HG03469 (cell line): Measurements from ENCODE around the gene NLK.

Source experiments
- ATAC-seq: cut with Tn5 transposase; IDR thresholded peaks from one replicate; pipeline ENCODE4 v1.9.1; 2021; ENCODE audit warnings: mild to moderate bottlenecking, moderate library complexity, moderate number of reproducible peaks; ENCODE audit not compliant: unreplicated experiment

NLK gene

DNA sequence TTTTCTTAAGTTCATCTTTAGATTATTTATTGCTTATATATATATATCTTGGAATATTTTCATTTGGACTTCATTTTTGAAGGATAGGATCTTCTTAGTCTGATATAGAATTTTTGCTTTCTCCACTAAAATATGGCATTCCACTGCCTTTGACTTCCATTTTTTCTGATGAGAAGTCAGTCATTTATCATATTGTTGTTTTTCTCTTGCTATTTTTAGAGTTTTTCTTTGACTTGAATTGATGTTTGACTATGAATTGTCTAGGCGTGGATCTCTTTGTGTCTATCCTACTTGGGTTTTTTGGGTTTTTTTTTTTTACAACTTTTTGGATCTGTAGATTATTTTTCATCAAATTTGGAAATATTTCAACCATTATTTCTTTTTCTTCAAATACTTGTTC, 67.7 kb downstream of the NLK start:
- ATAC-seq: no peak

DNA sequence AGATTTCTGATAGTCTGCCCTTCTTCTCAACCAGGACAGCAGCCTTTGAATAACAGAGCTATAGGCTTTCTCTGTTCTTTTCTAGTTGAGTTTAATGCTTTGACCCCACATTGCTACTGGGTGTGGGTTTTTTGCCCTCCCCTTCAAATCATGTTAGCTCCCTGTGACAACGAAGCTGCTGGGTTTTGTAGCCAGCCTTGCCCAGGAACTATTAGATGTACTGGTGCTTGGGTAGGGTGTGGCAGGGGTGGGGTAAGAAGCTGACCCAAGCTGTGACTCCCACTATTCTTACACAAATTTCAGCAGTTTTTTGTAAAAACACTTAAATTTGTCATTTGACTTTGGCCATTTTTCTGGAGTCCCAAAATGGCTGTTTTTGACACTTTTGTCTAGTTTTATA, 69.7 kb downstream of the NLK start:
- no peak for ATAC-seq

DNA sequence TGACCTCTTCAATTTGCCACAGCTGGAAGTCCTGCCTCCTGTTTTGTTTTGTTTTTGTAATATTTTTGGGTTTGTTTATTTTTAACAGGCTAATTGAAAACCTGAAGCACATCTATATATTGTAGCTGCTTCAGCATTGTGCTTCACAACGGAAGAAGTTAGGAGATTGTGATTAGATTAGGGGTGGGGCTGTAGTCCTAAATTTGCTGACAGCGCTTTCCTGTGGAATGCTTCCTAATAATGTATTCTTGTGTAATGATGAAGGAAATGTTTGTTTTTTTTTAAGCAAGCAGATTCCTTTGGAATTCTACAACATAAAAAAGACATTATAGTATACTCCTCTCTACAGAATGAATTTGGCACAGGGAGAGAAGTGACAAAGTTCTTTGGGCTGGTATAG, 70.1 kb downstream of the NLK start:
- ATAC-seq: no peak

DNA sequence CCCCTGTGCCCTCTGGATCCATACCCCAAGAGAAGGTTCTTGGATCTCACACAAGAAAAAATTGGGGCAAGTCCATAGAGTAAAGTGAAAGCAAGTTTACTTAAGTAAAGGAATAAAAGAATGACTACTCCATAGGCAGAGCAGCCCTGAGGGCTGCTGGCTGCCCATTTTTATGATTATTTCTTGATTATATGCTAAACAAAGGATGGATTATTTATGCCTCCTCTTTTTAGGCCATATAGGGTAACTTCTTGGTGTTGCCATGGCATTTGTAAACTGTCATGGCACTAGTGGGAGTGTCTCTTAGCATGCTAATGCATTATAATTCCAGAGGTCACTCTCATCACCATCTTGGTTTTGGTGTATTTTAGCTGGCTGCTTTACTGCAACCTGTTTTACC, 70.8 kb downstream of the NLK start:
- ATAC-seq: no peak

DNA sequence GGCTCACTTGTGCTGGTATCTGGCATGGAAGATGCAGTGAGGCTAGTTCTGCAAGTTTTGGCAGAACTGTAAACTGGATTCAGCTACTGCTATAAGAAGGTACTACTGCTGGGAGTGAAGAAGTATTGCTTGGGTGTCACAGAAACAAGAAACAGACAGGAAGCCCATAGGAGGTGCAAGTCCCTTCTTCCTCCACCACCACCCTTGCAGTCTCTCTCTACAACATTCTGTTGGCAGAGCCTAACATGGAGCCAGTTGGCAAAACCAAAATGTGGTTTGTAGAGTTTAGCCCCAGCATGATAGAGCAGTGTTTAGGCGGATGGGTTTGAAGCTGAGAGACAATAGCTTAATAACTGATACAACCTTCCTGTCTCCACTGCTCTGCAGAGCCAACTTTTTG, 72.6 kb downstream of the NLK start:
- ATAC-seq: no peak

DNA sequence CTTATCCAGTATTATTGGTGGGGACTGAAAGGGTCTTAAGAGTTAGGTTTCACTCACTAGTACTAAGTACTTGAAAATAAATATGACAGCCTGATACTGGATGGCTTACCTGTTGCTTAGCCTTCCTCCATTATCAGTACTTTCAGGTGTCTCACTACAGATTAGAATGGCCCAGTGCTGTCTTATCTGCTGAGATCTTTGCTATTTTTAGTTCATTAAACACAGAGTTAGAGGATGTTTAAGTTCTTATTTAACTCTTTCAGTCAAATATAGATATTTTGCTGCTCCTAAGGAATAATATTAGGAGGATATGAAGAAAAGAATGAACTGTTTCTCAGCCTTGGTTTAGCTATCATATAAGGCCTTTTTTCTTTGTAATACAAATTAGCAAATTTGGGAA, 74.8 kb downstream of the NLK start:
- no peak for ATAC-seq

DNA sequence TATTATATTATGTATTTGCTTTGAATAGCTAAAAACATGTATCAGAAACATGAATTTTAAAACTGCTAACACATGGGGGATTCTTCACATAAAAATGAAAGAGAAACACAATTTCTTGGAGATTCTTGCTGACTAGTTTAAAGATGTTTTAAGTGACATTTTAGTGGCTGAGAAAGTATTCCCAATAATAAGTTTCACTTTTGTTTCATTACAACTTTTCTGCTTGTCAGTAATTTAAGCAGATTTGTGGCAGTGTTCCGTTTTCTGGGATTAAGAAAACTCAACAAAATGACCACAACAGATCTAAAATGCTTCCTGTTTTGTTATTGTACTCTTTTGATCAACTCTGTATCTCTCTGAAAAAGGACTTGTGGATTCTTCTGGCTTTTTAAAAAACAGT, 75.9 kb downstream of the NLK start:
- no peak for ATAC-seq

DNA sequence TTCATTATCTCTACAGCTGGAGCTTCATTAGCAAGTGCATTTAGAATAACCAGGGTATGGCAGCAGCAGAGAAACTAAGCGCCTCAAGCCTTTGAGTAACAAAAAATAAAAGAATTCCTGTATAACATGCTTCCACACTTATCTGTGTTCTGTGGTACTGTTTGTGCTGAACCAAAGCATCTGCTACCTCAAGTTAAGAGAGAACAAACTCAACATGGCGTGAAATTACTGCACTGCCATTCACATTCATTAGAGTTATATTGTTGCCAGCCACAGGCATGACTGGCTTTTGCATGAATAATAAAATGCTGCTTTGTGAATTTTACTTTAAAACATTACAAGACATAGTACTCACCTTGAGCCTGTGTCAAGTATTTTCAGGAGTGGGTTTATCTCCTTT, 76.6 kb downstream of the NLK start:
- no peak for ATAC-seq

DNA sequence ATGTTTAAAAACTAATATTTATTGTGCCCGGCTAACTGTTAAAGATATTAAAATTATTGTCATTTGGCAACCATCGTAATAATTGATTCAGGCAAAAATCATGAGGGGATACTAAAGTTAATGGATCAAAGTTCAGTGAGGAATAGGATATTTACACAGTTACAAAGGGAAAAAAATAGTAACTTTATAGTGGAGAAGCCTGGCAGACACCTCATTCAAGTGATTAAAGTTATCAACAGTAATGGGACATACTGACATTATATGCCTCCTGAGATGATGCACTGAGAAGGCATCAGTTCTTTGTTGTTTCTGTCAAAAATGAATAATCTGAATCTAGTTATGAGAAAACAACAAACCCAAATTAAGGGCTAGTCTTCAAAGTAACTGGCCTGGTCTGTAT, 77.1 kb downstream of the NLK start:
- ATAC-seq: no peak

DNA sequence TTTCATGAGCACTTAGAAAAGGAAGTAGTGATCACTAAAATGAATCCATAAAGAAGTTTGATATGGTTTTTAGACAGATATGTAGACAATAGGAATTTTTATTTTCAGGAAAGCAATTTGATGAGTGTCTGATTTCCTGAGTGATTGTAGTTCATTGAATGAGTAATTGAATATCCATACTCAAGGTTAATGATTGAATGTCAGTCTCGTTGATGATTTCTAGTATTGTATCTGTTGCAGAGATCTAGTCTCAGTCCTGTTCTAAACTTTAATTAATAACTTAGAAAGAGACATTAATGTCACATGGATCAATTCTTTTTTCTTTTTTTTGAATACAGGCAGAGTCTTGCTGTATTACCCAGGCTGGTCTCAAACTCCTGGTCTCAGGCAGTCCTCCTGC, 78.3 kb downstream of the NLK start:
- ATAC-seq: no peak

DNA sequence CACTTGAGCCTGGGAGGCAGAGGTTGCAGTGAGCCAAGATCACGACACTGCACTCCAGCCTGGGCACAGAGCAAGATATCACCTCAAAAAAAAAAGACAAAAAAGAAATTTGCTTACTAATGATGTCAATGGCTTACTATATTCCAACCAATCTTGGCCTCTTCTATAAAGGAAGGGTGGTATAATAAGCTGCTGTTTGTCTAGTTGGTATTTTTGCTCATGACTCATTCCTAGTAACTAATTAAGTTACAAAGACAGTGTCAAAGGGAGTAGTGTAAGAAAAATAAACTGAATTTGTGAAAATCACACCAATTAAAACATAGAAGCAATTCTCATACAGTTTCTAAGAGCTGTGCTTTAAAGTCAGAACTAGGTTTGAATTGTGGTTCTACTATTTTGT, 82.5 kb downstream of the NLK start:
- ATAC-seq: no peak

DNA sequence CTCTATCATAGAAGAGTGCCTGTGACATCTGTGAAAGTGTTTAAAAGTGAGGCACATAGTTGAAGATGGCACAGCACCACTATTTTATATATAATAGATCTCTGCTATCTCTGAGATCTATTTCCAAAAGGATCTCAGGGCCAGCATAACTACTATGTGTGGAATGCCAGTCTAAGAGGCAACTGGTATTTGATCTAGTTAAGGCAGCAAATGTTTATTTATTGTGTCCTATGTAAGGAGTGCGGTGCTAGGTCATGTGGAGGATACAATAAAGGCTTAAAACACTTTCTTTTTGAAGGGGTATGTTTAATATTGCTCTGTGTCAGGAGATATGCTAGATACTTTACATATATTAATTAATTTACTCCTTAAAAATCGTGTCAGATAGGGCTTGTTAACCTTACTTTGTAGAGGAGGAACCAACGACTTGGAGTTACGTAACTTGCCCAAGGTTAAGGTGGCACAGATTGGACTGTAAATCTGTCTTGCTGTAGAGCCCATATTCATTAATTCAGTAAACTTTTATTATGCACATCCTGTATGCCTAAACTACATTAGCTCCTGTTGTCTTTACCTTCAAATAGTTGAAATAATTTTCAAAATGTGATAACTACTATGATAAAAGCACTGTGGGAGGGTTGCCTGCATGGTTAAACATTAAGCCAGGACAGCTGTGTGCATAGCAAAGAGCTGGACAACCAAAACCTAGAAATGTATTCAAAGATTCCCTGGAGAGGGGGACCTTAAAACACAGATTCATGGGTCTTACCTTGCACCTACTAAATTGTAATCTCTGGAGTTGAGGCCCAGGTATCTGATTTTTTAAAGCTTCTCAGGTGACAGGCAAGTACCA, 83.3 kb downstream of the NLK start:
- no peak for ATAC-seq

DNA sequence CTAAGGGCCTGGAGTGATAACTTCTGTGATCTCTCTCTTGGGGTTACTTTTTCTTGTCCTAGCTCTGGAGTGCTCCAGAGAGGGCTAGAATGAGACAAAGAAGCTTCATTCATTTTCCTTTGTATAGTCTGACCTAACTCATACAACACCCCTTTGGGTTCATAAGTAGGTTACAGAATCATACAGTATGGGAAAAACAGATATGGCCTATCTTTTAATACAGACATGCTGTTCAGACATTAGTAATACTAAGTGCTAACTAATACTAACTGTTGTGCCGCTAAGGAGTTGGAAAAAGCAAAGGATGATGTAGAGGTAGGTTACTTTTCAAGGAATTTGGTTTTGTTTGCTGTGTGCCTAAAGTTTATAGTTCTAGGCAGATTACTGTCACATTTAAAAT, 84.7 kb downstream of the NLK start:
- ATAC-seq: no peak

DNA sequence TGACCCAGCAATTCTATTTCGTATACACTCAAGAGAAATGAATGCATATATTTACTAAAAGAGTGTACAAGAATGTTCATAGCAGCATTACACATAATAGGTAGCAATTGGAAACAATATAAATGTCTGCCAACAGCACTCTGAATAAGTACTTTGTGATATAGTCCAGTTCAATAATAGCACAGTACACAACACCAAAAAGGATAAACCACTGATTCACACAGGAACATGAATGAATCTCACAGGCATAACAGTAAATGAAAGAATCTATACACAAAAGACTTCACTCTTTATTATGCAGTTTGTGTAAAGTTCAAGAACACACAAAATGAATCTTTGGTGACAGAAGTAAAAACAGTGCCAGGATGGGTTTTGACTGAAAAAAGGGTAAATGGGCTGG, 86.3 kb downstream of the NLK start:
- ATAC-seq: no peak

DNA sequence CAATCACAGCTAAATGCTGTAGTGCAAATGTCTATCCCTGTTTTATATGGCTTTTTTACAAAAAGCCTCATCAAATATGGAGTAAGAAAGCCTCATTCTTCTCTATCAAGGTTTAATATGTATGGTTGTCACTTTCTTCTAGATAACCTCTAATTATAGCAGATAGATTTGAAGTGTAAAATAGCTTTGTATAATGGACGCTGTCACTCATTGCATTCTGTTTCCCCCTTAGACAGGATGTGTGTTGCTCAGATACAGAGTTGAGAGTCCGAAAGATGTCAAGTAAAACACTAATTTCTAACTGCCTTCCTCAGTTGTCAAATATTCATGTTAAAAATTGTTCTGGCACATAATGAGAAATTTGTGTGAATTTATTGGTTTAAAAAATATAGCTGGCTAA, 88.0 kb downstream of the NLK start:
- ATAC-seq: no peak

DNA sequence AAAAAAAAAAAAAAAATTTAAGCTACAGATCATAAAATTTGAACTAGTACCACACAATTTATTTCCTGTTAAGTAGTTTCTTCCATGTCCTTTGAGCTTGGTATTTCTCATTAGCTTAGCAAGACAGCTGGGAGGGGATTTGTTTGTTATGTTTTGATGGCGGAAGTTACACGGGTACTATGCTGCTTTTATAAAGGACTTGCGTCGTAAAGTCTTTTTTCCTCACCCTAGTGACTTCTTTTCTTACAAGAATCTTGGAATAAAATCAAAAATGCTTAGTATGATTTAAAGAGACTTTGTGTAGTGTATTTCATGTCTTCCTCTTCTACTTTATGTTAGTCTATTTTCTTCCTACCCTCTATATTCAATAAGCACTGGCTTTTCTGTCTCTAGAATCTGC, 89.1 kb downstream of the NLK start:
- ATAC-seq: no peak

DNA sequence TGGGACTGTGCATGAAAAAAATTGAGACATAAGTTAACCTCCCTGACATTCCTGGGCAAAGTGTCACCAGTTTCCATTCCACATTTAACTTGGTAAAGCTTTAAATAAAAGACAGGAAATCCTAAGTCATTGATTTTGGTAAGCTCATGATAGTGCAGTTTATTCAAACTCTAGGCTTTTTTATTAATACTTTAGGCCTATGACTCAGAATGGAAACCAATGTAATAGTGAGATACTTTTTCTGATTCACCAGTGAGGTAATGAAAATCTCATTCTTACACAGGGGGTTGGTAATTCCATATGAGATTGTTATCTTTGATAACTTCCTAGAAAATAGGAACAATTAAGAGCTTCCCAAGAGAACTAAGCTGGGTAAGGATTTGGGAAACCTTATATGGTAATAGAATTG, 91.1 kb downstream of the NLK start:
- ATAC-seq: no peak

DNA sequence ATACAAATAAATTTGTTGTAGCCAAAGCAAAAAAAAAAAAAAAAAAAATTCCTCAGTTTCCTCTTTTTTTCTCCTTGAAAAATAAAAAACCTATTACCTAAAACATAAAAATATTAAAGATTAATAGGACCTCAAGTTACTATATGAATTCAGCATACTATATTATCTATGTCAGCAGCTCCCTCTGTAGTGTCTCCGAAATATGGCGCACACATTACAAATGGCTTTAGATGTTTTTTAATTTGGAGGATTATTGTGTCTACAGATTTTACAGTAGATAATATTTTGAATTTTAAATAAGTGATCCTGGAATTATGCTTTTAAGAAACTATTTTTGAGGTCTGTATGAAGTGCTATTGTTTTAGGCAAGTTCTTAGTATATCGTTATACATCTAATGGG, 94.4 kb downstream of the NLK start:
- no peak for ATAC-seq

DNA sequence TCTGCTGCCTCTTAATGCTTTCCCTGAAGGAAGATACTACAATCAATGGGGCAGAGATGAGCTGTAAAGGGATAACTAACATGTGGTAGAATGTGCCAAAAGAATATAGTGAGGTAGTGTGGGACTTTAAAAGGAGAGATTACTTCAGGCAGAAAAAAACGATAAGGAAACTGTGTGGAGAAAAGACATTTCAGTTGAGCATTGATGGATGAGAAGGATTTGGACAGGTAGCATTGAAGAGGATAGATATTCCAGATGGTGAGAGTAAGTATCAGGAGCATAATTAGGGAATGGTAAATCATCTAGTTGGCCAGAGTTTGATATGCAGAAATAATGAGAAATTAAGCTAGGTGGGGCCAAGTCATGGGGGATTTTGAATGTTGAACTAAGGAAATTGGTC, 97.3 kb downstream of the NLK start:
- no peak for ATAC-seq

DNA sequence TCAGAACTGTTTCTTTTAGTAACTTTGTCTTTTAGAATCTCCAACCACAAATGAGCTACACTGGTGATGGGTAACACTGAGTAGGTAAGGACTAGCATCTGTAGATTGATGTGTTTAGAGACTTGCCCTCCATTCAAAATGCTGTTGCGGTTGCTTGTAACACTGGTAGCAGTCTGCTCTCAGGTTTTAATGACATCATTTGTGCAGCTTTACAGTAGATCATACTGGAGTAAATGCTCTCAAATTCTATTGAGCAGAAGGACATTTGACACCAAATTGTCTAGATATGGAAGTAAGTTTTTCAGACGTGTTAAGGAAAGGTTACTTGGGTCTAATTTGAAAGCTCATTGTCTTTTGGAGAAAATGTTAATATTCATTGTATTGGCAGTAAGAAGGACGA, 98.8 kb downstream of the NLK start:
- no peak for ATAC-seq

DNA sequence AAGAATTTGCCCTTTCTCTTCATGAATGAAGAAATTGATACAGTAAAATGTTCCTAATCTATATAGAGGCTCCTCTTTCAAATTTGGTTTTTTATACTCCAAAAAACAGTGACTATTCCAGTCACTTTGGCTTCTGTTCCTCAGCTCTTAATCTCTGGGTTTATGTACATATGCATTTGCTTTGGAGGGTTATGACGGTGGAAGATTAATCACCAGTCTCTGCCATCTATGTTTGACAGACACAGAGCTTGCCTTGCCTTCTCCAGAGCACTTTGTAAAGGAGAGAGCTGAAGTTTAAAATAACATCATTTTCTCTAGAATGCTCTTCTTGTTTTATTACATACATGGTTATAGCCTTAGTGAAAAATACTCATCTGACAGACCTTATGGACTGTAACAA, 99.3 kb downstream of the NLK start:
- no peak for ATAC-seq

DNA sequence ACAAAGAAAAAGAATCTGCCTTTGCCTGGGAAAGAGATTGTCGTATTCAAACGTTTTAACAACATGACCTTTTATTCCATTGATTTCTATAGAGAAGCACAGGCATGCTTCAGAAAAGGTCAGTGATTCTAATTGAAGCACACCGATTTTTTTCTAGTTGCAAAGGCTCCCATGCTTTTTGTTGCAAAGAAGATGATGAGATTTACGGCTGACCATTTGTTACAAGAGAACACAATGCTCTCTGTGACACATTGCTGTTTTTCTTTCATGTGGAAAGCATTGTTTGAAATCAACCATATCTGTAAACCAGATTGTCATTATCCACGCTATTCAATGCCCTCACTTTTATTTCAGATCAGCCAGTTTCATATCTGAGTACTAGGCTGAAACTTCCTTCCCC, 99.8 kb downstream of the NLK start:
- no peak for ATAC-seq

DNA sequence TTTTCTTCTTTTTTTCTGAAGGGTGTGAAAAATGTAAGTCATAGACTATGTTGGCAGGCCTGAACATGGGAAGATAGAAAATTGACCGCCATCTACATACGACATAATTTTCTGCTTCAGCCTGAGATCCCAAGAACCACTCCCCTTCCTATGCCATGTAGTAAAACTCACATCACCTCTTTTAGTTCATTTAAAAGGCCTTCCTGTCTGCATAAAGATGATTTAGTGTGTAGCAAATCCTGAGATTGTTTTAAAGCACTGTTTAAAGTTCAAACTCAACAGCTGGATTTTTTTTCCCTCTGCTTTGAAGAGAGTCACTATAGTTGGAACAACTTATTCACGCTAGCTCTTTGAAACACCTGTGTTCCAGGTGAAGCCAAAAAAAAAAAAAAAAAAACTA, 101.5 kb downstream of the NLK start:
- no peak for ATAC-seq
